IMR-90 (cell line): ENCODE results near the gene CDKN3. TPM values are rescaled to one million over a fixed set of nuclear protein-coding genes. Genes with fewer than 3 reads are reported as not detected.
A peak's percentile ranks its signal among the peaks of the same experiment; 100 is the strongest.

Experiments used
- ATAC-seq: fragments of 200-7000 bp; cut with Tn5 transposase; 2 replicates; pipeline ENCODE4 v1.9.1; 2020; ENCODE audit warnings: low read depth, mild to moderate bottlenecking, moderate library complexity
- BruUV-seq: library from RNA; stranded (reverse); fragments of 400-500 nt; replicated peaks from 2 replicates; lab custom pipeline; 2021; lab: Mats Ljungman, UMichigan
- CTCF ChIA-PET: fragments of 300-600 bp; formaldehyde crosslinking; extraction: SDS; loops from one replicate; lab custom pipeline; 2021; ENCODE audit warnings: antibody characterized with exemption; lab: Yijun Ruan, JAX
- POLR2A ChIA-PET: fragments of 300-600 bp; sonication (Branson Sonifier 250); formaldehyde crosslinking; loops from one replicate; lab custom pipeline; 2022; ENCODE audit warnings: antibody characterized with exemption; ENCODE audit not compliant: unreplicated experiment; lab: Charles Lee
- DNase-seq: peaks from one replicate; pipeline ENCODE4 v3.0.0; 2013
- H2AFZ ChIP-seq: replicated peaks from 2 replicates; pipeline ENCODE3; 2013; ENCODE audit warnings: low read length, mild to moderate bottlenecking; ENCODE audit not compliant: poor library complexity
- H2AK5ac ChIP-seq: 2 replicates; pipeline ENCODE4 v1.6.1; 2013; ENCODE audit warnings: low read depth, low read length, inconsistent platforms
- H2AK9ac ChIP-seq: replicated peaks from 2 replicates; pipeline ENCODE3; 2013; ENCODE audit warnings: mild to moderate bottlenecking, low read depth, low read length, moderate library complexity; ENCODE audit not compliant: poor library complexity
- H2BK120ac ChIP-seq: 2 replicates; pipeline ENCODE4 v1.6.1; 2013; ENCODE audit warnings: low read depth, low read length, inconsistent platforms
- H2BK15ac ChIP-seq: 3 replicates; pipeline ENCODE4 v1.6.1; 2013; ENCODE audit warnings: low read depth, low read length, inconsistent platforms
- H2BK20ac ChIP-seq: 2 replicates; pipeline ENCODE4 v1.6.1; 2013; ENCODE audit warnings: low read depth, mild to moderate bottlenecking, inconsistent platforms, low read length, moderate library complexity
- H2BK5ac ChIP-seq: 2 replicates; pipeline ENCODE4 v1.6.1; 2013; ENCODE audit warnings: mild to moderate bottlenecking, low read depth, low read length, inconsistent platforms; ENCODE audit not compliant: poor library complexity, severe bottlenecking
- H3K14ac ChIP-seq: replicated peaks from 2 replicates; pipeline ENCODE4 v1.6.1; 2013; ENCODE audit warnings: low read depth, low read length, inconsistent platforms
- H3K18ac ChIP-seq: 2 replicates; pipeline ENCODE4 v1.6.1; 2013; ENCODE audit warnings: low read depth, low read length, control low read depth
- H3K23ac ChIP-seq: 2 replicates; pipeline ENCODE4 v1.6.1; 2013; ENCODE audit warnings: low read depth, low read length, inconsistent platforms
- H3K27ac ChIP-seq: 2 replicates; pipeline ENCODE4 v1.5.1; 2013; ENCODE audit warnings: mild to moderate bottlenecking, control low read depth, low read length; ENCODE audit not compliant: insufficient read depth
- H3K27me3 ChIP-seq: 2 replicates; pipeline ENCODE4 v1.6.1; 2013; ENCODE audit warnings: low read length; ENCODE audit not compliant: control insufficient read depth, insufficient read depth
- H3K36me3 ChIP-seq: 2 replicates; pipeline ENCODE4 v1.6.1; 2013; ENCODE audit warnings: low read length, mixed read lengths; ENCODE audit not compliant: control insufficient read depth, insufficient read depth
- H3K4ac ChIP-seq: 2 replicates; pipeline ENCODE4 v1.6.1; 2013; ENCODE audit warnings: low read depth, low read length, inconsistent platforms
- H3K4me1 ChIP-seq: 2 replicates; pipeline ENCODE4 v1.6.1; 2013; ENCODE audit warnings: low read length, mixed read lengths; ENCODE audit not compliant: control insufficient read depth, insufficient read depth
- H3K4me2 ChIP-seq: 2 replicates; pipeline ENCODE4 v1.6.1; 2013; ENCODE audit warnings: low read depth, mild to moderate bottlenecking, control low read depth, low read length, moderate library complexity
- H3K4me3 ChIP-seq: 2 replicates; pipeline ENCODE4 v1.5.1; 2013; ENCODE audit warnings: low read depth, mild to moderate bottlenecking, control low read depth, low read length, moderate library complexity; ENCODE audit not compliant: insufficient read depth
- H3K56ac ChIP-seq: 2 replicates; pipeline ENCODE4 v1.6.1; 2013; ENCODE audit warnings: low read length, inconsistent platforms; ENCODE audit not compliant: insufficient read depth; ENCODE audit errors: extremely low read depth
- H3K79me1 ChIP-seq, 2 experiments: 2 replicates each; pipeline ENCODE4 v1.6.1; 2013; ENCODE audit warnings: low read length in 2 of 2, inconsistent platforms in 1 of 2, low read depth in 1 of 2
- H3K9ac ChIP-seq: 2 replicates; pipeline ENCODE4 v1.6.1; 2013; ENCODE audit warnings: low read depth, low read length, control low read depth
- H3K9me1 ChIP-seq: 2 replicates; pipeline ENCODE4 v1.6.1; 2013; ENCODE audit warnings: low read length, inconsistent platforms; ENCODE audit not compliant: insufficient read depth
- H3K9me3 ChIP-seq: 2 replicates; pipeline ENCODE4 v1.6.1; 2013; ENCODE audit warnings: low read length; ENCODE audit not compliant: control insufficient read depth, insufficient read depth
- H4K20me1 ChIP-seq: 2 replicates; pipeline ENCODE4 v1.6.1; 2013; ENCODE audit warnings: low read length, inconsistent platforms; ENCODE audit not compliant: insufficient read depth
- H4K5ac ChIP-seq: 2 replicates; pipeline ENCODE4 v1.6.1; 2013; ENCODE audit warnings: mild to moderate bottlenecking, low read depth, low read length, control low read depth
- H4K8ac ChIP-seq, 2 experiments: 2 replicates each; pipeline ENCODE4 v1.6.1; 2013; ENCODE audit warnings: low read depth in 2 of 2, low read length in 2 of 2, control low read depth in 1 of 2, inconsistent platforms in 1 of 2
- H4K91ac ChIP-seq: 2 replicates; pipeline ENCODE4 v1.6.1; 2013; ENCODE audit warnings: low read depth, low read length, inconsistent platforms; ENCODE audit not compliant: insufficient read depth
- BHLHE40 ChIP-seq: fragments of 150-350 bp; IDR thresholded peaks from 2 replicates; pipeline ENCODE4 v1.6.1; 2016; ENCODE audit warnings: mild to moderate bottlenecking, low read depth, low read length
- CEBPB ChIP-seq: IDR thresholded peaks from 2 replicates; pipeline ENCODE4 v1.6.1; 2012; ENCODE audit warnings: low read depth, low read length, improper control_type of control experiment
- CHD1 ChIP-seq: IDR thresholded peaks from 2 replicates; pipeline ENCODE4 v1.6.1; 2012; ENCODE audit warnings: low read depth, low read length, improper control_type of control experiment
- FOS ChIP-seq: fragments of 150-350 bp; IDR thresholded peaks from 2 replicates; pipeline ENCODE4 v1.6.1; 2016; ENCODE audit warnings: low read depth, low read length
- MAFK ChIP-seq: IDR thresholded peaks from 2 replicates; pipeline ENCODE4 v1.6.1; 2012; ENCODE audit warnings: low read depth, low read length, improper control_type of control experiment
- MAZ ChIP-seq: IDR thresholded peaks from 2 replicates; pipeline ENCODE4 v1.6.1; 2012; ENCODE audit warnings: low read depth, mild to moderate bottlenecking, low read length, improper control_type of control experiment, moderate library complexity, borderline replicate concordance
- MXI1 ChIP-seq: IDR thresholded peaks from 2 replicates; pipeline ENCODE4 v1.6.1; 2012; ENCODE audit warnings: low read depth, mild to moderate bottlenecking, low read length, moderate library complexity, borderline replicate concordance
- NFE2L2 ChIP-seq: fragments of 150-350 bp; IDR thresholded peaks from 2 replicates; pipeline ENCODE4 v1.6.1; 2016; ENCODE audit warnings: low read depth, mild to moderate bottlenecking, low read length
- POLR2A ChIP-seq: IDR thresholded peaks from 2 replicates; pipeline ENCODE4 v1.6.1; 2012; ENCODE audit warnings: mild to moderate bottlenecking, low read depth, low read length
- RAD21 ChIP-seq: IDR thresholded peaks from 2 replicates; pipeline ENCODE4 v1.6.1; 2012; ENCODE audit warnings: low read length, improper control_type of control experiment
- RCOR1 ChIP-seq: IDR thresholded peaks from 2 replicates; pipeline ENCODE4 v1.6.1; 2012; ENCODE audit warnings: mild to moderate bottlenecking, low read length, improper control_type of control experiment; ENCODE audit not compliant: insufficient replicate concordance
- RFX5 ChIP-seq: IDR thresholded peaks from 2 replicates; pipeline ENCODE4 v1.8.0; 2012; ENCODE audit warnings: low read depth, mild to moderate bottlenecking, low read length, moderate library complexity
- SMC3 ChIP-seq: fragments of 150-350 bp; IDR thresholded peaks from 2 replicates; pipeline ENCODE4 v1.6.1; 2016; ENCODE audit warnings: low read depth, mild to moderate bottlenecking, antibody characterized with exemption, low read length, moderate library complexity
- WGBS, 2 experiments: methylation state at CpG; one replicate each; pipeline versions ENCODE4 v1.1.5 to v1.1.7; 2013; ENCODE audit warnings: missing lambda C conversion rate in 2 of 2; ENCODE audit not compliant: insufficient read length in 1 of 2; ENCODE audit errors: extremely low coverage in 2 of 2; 5-methylcytosine and 5-hydroxymethylcytosine counted together
- dilution Hi-C: fragments of 300-500 bp; cut with HindIII; formaldehyde crosslinking; loops from one replicate; pipeline ENCODE4 v1.14.3; 2018; ENCODE audit warnings: low sequenced_read_pairs; ENCODE audit not compliant: unreplicated experiment
- in situ Hi-C: fragments of 300-500 bp; cut with MboI; formaldehyde crosslinking; loops from 3 replicates; pipeline ENCODE4 v1.14.3; 2019; ENCODE audit warnings: low sequenced_read_pairs, inconsistent platforms, mixed read lengths
- intact Hi-C: fragments of 100-400 bp; cut with micrococcal nuclease; formaldehyde crosslinking; loops from 2 replicates; pipeline ENCODE4 v1.10.0; 2022
- polyA plus RNA-seq, 3 experiments: library from polyadenylated mRNA; depleted of rRNA; stranded (reverse); fragments of >200 nt; gene quantifications; 2 replicates each; pipeline ENCODE4 v1.2.3, GENCODE V29; 2012; ENCODE audit warnings: low replicate concordance in 1 of 3
- total RNA-seq: library from RNA; depleted of rRNA; stranded (reverse); fragments of >200 nt; gene quantifications from 2 replicates; pipeline ENCODE4 v1.2.3, GENCODE V29; 2012
- TF ChIP-seq, protein P1 (sequence below): fragments of 150-350 bp; IDR thresholded peaks from 2 replicates; pipeline ENCODE4 v1.6.1; 2016; ENCODE audit warnings: low read depth, mild to moderate bottlenecking, low read length, moderate library complexity, borderline replicate concordance
- TF ChIP-seq, protein P2 (sequence below): fragments of 150-350 bp; IDR thresholded peaks from 2 replicates; pipeline ENCODE4 v1.6.1; 2017; ENCODE audit warnings: mild to moderate bottlenecking, antibody characterized with exemption, low read length, low read depth
- TF ChIP-seq, protein P3 (sequence below): conservative IDR thresholded peaks from 2 replicates; pipeline ENCODE4 v1.5.1; 2012; ENCODE audit warnings: mild to moderate bottlenecking, low read depth, low read length, improper control_type of control experiment

The CDKN3 gene
- total and polyA plus RNA-seq, 2 of the 4 experiments (the other 2 are of a cell fraction): 38.9 to 48.9 TPM

DNA sequence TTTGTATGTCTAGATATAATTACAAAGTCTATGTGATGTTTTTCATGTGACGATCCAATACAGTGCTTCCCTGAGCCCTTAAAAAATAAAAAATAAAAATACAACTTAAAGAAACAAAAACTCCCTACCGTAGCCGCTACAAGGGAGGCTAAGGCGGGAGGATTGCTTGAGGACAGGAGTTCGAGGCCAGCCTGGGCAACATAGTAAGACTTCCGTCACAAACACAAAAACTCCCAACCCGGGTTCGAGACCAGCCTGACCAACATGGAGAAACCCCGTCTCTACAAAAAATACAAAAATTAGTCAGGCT is 669 bp upstream of the CDKN3 start:
- intact Hi-C loops: no loop called here
- in situ Hi-C loops: no loop called here
- peak overlapping the region; percentile 29 for H3K27ac ChIP-seq

More for the DNA sequence above, 669 bp upstream of the CDKN3 start:
- H3K56ac ChIP-seq: no peak overlapping the region
- dilution Hi-C loops: no loop called here
- ATAC-seq: no peak
- peaks cover 21 to 34% of the 10 kb centered on the region in 2 experiments for H3K79me1 ChIP-seq
- TF ChIP-seq MXI1: no peak
- no peak for TF ChIP-seq CHD1
- TF ChIP-seq RAD21: no peak
- TF ChIP-seq POLR2A: no peak
- no peak for TF ChIP-seq MAFK
- TF ChIP-seq, protein P1, sequence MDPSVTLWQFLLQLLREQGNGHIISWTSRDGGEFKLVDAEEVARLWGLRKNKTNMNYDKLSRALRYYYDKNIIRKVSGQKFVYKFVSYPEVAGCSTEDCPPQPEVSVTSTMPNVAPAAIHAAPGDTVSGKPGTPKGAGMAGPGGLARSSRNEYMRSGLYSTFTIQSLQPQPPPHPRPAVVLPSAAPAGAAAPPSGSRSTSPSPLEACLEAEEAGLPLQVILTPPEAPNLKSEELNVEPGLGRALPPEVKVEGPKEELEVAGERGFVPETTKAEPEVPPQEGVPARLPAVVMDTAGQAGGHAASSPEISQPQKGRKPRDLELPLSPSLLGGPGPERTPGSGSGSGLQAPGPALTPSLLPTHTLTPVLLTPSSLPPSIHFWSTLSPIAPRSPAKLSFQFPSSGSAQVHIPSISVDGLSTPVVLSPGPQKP: no peak
- TF ChIP-seq NFE2L2: no peak
- no peak for TF ChIP-seq RFX5
- TF ChIP-seq, protein P2, sequence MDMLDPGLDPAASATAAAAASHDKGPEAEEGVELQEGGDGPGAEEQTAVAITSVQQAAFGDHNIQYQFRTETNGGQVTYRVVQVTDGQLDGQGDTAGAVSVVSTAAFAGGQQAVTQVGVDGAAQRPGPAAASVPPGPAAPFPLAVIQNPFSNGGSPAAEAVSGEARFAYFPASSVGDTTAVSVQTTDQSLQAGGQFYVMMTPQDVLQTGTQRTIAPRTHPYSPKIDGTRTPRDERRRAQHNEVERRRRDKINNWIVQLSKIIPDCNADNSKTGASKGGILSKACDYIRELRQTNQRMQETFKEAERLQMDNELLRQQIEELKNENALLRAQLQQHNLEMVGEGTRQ: no peak
- TF ChIP-seq, protein P3, sequence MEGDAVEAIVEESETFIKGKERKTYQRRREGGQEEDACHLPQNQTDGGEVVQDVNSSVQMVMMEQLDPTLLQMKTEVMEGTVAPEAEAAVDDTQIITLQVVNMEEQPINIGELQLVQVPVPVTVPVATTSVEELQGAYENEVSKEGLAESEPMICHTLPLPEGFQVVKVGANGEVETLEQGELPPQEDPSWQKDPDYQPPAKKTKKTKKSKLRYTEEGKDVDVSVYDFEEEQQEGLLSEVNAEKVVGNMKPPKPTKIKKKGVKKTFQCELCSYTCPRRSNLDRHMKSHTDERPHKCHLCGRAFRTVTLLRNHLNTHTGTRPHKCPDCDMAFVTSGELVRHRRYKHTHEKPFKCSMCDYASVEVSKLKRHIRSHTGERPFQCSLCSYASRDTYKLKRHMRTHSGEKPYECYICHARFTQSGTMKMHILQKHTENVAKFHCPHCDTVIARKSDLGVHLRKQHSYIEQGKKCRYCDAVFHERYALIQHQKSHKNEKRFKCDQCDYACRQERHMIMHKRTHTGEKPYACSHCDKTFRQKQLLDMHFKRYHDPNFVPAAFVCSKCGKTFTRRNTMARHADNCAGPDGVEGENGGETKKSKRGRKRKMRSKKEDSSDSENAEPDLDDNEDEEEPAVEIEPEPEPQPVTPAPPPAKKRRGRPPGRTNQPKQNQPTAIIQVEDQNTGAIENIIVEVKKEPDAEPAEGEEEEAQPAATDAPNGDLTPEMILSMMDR: no peak
- TF ChIP-seq RCOR1: no peak
- no peak for TF ChIP-seq FOS
- no peak for TF ChIP-seq MAZ
- no peak for TF ChIP-seq BHLHE40
- no peak for TF ChIP-seq SMC3
- no peak for TF ChIP-seq CEBPB
- peaks cover 4% of the 10 kb centered on the region; the same call in 1 of the 2 replicates for H3K9me1 ChIP-seq
- DNase-seq: no peak
- H2AK9ac ChIP-seq: no peak overlapping the region
- H3K23ac ChIP-seq: no peak overlapping the region
- no peak overlapping the region for H3K18ac ChIP-seq
- peak overlapping the region; percentile 53 for H3K4me3 ChIP-seq
- peak overlapping the region; percentile 1; the same call in 1 of the 2 replicates for H3K4ac ChIP-seq
- H2BK15ac ChIP-seq: no peak overlapping the region
- peak overlapping the region; percentile 66 to 93; a peak in 3 of 4 replicates for H4K8ac ChIP-seq
- H3K27me3 ChIP-seq: peaks cover 2% of the 10 kb centered on the region; the same call in 1 of the 2 replicates
- peak overlapping the region; percentile 10; the same call in 1 of the 2 replicates for H3K14ac ChIP-seq
- CTCF ChIA-PET: interaction anchor here (1.0 kb wide), 1 partner anchor 24 kb away, joined by 3 read pairs; no protein-coding TSS in a partner anchor
- H4K5ac ChIP-seq: no peak overlapping the region
- POLR2A ChIA-PET: interaction anchor here (0.6 kb wide), 1 partner anchor 258 kb away, joined by 4 read pairs; no protein-coding TSS in a partner anchor
- 0 out of 2 replicates have a peak overlapping the region, but pooled peaks have one; percentile 7 for H4K91ac ChIP-seq
- H2BK5ac ChIP-seq: no peak overlapping the region
- peak overlapping the region; percentile 47 for H3K4me2 ChIP-seq
- H3K36me3 ChIP-seq: no peaks in the 10 kb centered on the region
- no peaks in the 10 kb centered on the region for H4K20me1 ChIP-seq
- no TSS peak for BruUV-seq
- H3K9me3 ChIP-seq: no peaks in the 10 kb centered on the region
- H3K4me1 ChIP-seq: peaks cover 5% of the 10 kb centered on the region; the same call in 1 of the 2 replicates
- 0 out of 2 replicates have a peak overlapping the region, but pooled peaks have one; percentile 5 for H3K9ac ChIP-seq
- no peak overlapping the region for H2BK20ac ChIP-seq
- no peak overlapping the region for H2AK5ac ChIP-seq
- WGBS, 2 experiments: no CpG with 5 or more reads among the region's 9 CpGs
- peak overlapping the region; percentile 95 for H2AFZ ChIP-seq
- no peak overlapping the region for H2BK120ac ChIP-seq
